ENCODE measurements around the gene EFNA4.

EFNA4 gene

GRCh38 chr1:155051777-155052398 lies 11.7 kb upstream of the EFNA4 start:
- DNase-seq (ENCODE audit: low spot score): no peak

- DNase-seq (ENCODE audit: low spot score): no peak
Measured at GRCh38 chr1:155052439-155053395, 10.8 kb upstream of the EFNA4 start.

- no peak for DNase-seq (ENCODE audit: low spot score)
Measured at GRCh38 chr1:155053531-155054105, 9.9 kb upstream of the EFNA4 start.

GRCh38 chr1:155057104-155057503 lies 6.4 kb upstream of the EFNA4 start:
- no peak for DNase-seq (ENCODE audit: low spot score)

- DNase-seq (ENCODE audit: low spot score): no peak
Measured at GRCh38 chr1:155057788-155058211, 5.7 kb upstream of the EFNA4 start.

GRCh38 chr1:155060736-155061135 lies 2.8 kb upstream of the EFNA4 start:
- no peak for DNase-seq (ENCODE audit: low spot score)

GRCh38 chr1:155061381-155062150 lies 2.0 kb upstream of the EFNA4 start:
- DNase-seq (ENCODE audit: low spot score): peak; percentile 94

GRCh38 chr1:155062151-155062686 lies 1.3 kb upstream of the EFNA4 start:
- DNase-seq (ENCODE audit: low spot score): peak; percentile 82

- peak; percentile 91 for DNase-seq (ENCODE audit: low spot score)
Measured at GRCh38 chr1:155062702-155063411, 683 bp upstream of the EFNA4 start.

GRCh38 chr1:155064111-155064831 lies 731 bp downstream of the EFNA4 start:
- no peak for DNase-seq (ENCODE audit: low spot score)

GRCh38 chr1:155064832-155065429 lies 1.4 kb downstream of the EFNA4 start:
- no peak for DNase-seq (ENCODE audit: low spot score)

- no peak for DNase-seq (ENCODE audit: low spot score)
Measured at GRCh38 chr1:155066777-155067176, 3.2 kb downstream of the EFNA4 start.

- DNase-seq (ENCODE audit: low spot score): no peak
Measured at GRCh38 chr1:155068599-155068998, 5.1 kb downstream of the EFNA4 start.

GRCh38 chr1:155069551-155070157 lies 6.1 kb downstream of the EFNA4 start:
- DNase-seq (ENCODE audit: low spot score): no peak

GRCh38 chr1:155070158-155070621 lies 6.7 kb downstream of the EFNA4 start:
- no peak for DNase-seq (ENCODE audit: low spot score)

- peak; percentile 93 for DNase-seq (ENCODE audit: low spot score)
Measured at GRCh38 chr1:155070721-155071569, 7.4 kb downstream of the EFNA4 start.

GRCh38 chr1:155071701-155072100 lies 8.2 kb downstream of the EFNA4 start:
- DNase-seq (ENCODE audit: low spot score): peak; percentile 82

GRCh38 chr1:155072531-155073289 lies 9.2 kb downstream of the EFNA4 start:
- no peak for DNase-seq (ENCODE audit: low spot score)
